Nucleus accumbens (tissue), 56 donors: Measurements from ENCODE around the gene CX3CR1.

Experiments
- DNase-seq, 56 donors: peaks; one replicate each; lab custom pipeline; 2025; lab: John Stamatoyannopoulos, UW

Gene CX3CR1

GRCh38 chr3:39271363-39271914 is 8.4 kb downstream of the CX3CR1 start:
- DNase-seq: no peak

GRCh38 chr3:39269528-39269927 is 10.3 kb downstream of the CX3CR1 start:
- no peak for DNase-seq

GRCh38 chr3:39268549-39268900 is 11.3 kb downstream of the CX3CR1 start:
- DNase-seq: no peak

GRCh38 chr3:39267631-39268548 is 11.9 kb downstream of the CX3CR1 start:
- DNase-seq: peak in 1 of 56 donors; percentile 27

GRCh38 chr3:39264053-39264452 is 15.8 kb downstream of the CX3CR1 start:
- no peak for DNase-seq

GRCh38 chr3:39263576-39263975 is 16.3 kb downstream of the CX3CR1 start:
- no peak for DNase-seq

- DNase-seq: peak in 6 of 56 donors; percentile 7 to 44 (median 22)
Measured at GRCh38 chr3:39262846-39263245, 17.0 kb downstream of the CX3CR1 start.

GRCh38 chr3:39261726-39262125 is 18.1 kb downstream of the CX3CR1 start:
- no peak for DNase-seq

- DNase-seq: peak in 7 of 56 donors; percentile 10 to 46 (median 29)
Measured at GRCh38 chr3:39260957-39261356, 18.9 kb downstream of the CX3CR1 start.

- DNase-seq: no peak
Measured at GRCh38 chr3:39260318-39260717, 19.5 kb downstream of the CX3CR1 start.

- peak in 7 of 56 donors; percentile 3 to 41 (median 24) for DNase-seq
Measured at GRCh38 chr3:39255503-39256325, 24.1 kb downstream of the CX3CR1 start.

- DNase-seq: no peak
Measured at GRCh38 chr3:39254806-39255449, 24.9 kb downstream of the CX3CR1 start.

- DNase-seq: no peak
Measured at GRCh38 chr3:39251576-39251975, 28.3 kb downstream of the CX3CR1 start.

GRCh38 chr3:39250116-39250747 is 29.6 kb downstream of the CX3CR1 start:
- DNase-seq: no peak

GRCh38 chr3:39249453-39250115 is 30.3 kb downstream of the CX3CR1 start:
- DNase-seq: no peak

GRCh38 chr3:39241561-39241960 is 38.3 kb downstream of the CX3CR1 start:
- no peak for DNase-seq

- DNase-seq: no peak
Measured at GRCh38 chr3:39237027-39237426, 42.8 kb downstream of the CX3CR1 start.

- no peak for DNase-seq
Measured at GRCh38 chr3:39234651-39235050, 45.2 kb downstream of the CX3CR1 start.

- DNase-seq: no peak
Measured at GRCh38 chr3:39232859-39233258, 47.0 kb downstream of the CX3CR1 start.

- no peak for DNase-seq
Measured at GRCh38 chr3:39230453-39230852, 49.4 kb downstream of the CX3CR1 start.
